RWPE2 (cell line): ENCODE measurements around the gene KLF17.

Source experiments
- ATAC-seq: fragments of 200-7000 bp; cut with Tn5 transposase; 3 replicates; pipeline ENCODE4 v1.9.1; 2021; ENCODE audit warnings: low read depth
- DNase-seq: peaks from one replicate; pipeline ENCODE4 v3.0.0-alpha.2; 2020; ENCODE audit warnings: low spot score
- H3K27ac ChIP-seq: fragments of 450-650 bp; 2 replicates; pipeline ENCODE4 v1.5.1; 2017; ENCODE audit warnings: mild to moderate bottlenecking; ENCODE audit not compliant: poor library complexity, severe bottlenecking
- H3K27me3 ChIP-seq: fragments of 250-450 bp; sonication (Bioruptor Pico); 2 replicates; pipeline ENCODE4 v1.5.1; 2021; ENCODE audit warnings: mild to moderate bottlenecking, moderate library complexity; ENCODE audit not compliant: insufficient read depth, poor library complexity, severe bottlenecking
- H3K36me3 ChIP-seq: fragments of 250-450 bp; sonication (Bioruptor Pico); 2 replicates; pipeline ENCODE4 v1.5.1; 2020; ENCODE audit warnings: low read depth, mild to moderate bottlenecking, moderate library complexity
- H3K4me1 ChIP-seq: fragments of 250-450 bp; sonication (Bioruptor Pico); 2 replicates; pipeline ENCODE4 v1.5.1; 2021; ENCODE audit warnings: mild to moderate bottlenecking, moderate library complexity; ENCODE audit not compliant: insufficient read depth, poor library complexity, severe bottlenecking
- H3K4me3 ChIP-seq: fragments of 250-450 bp; sonication (Bioruptor Pico); 2 replicates; pipeline ENCODE4 v1.5.1; 2021; ENCODE audit warnings: mild to moderate bottlenecking, moderate library complexity; ENCODE audit not compliant: severe bottlenecking
- H3K9me3 ChIP-seq: fragments of 250-450 bp; sonication (Bioruptor Pico); 2 replicates; pipeline ENCODE4 v1.5.1; 2021; ENCODE audit warnings: mild to moderate bottlenecking, moderate library complexity; ENCODE audit not compliant: severe bottlenecking
- TF ChIP-seq, protein P1 (sequence below): fragments of 450-650 bp; IDR thresholded peaks from one replicate; pipeline ENCODE4 v1.5.1; 2017; ENCODE audit warnings: mild to moderate bottlenecking, moderate library complexity; ENCODE audit not compliant: poor library complexity, severe bottlenecking

Gene KLF17

DNA sequence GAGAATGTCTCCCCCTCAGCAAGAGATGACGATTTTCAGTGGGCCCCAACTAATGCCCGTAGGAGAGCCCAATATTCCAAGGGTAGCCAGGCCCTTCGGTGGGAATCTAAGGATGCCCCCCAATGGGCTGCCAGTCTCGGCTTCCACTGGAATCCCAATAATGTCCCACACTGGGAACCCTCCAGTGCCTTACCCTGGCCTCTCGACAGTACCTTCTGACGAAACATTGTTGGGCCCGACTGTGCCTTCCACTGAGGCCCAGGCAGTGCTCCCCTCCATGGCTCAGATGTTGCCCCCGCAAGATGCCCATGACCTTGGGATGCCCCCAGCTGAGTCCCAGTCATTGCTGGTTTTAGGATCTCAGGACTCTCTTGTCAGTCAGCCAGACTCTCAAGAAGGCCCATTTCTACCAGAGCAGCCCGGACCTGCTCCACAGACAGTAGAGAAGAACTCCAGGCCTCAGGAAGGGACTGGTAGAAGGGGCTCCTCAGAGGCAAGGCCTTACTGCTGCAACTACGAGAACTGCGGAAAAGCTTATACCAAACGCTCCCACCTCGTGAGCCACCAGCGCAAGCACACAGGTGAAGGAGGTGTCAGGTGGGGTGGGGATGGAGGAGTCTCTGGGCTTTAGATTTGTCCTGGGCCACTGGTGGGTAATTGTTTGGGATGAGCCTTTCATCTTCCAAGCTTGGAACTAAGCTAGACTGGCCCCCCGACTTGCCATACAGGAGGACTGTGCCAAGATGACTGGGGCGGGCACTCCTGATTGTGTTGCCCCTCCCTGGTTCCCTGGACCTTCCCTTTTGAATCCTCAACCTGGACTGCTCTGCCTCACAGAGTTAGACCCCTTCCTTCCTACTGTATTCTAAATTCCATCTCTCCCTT, 11.2 kb downstream of the KLF17 start:
- no peaks in the 10 kb centered on the region for H3K36me3 ChIP-seq
- ATAC-seq (no peak), DNase-seq (no peak)
- H3K4me3 ChIP-seq, result no peak overlapping the region
- no peaks in the 10 kb centered on the region for H3K9me3 ChIP-seq
- H3K4me1 ChIP-seq, result no peaks in the 10 kb centered on the region
- H3K27me3 ChIP-seq, result no peaks in the 10 kb centered on the region
- TF ChIP-seq, protein P1, sequence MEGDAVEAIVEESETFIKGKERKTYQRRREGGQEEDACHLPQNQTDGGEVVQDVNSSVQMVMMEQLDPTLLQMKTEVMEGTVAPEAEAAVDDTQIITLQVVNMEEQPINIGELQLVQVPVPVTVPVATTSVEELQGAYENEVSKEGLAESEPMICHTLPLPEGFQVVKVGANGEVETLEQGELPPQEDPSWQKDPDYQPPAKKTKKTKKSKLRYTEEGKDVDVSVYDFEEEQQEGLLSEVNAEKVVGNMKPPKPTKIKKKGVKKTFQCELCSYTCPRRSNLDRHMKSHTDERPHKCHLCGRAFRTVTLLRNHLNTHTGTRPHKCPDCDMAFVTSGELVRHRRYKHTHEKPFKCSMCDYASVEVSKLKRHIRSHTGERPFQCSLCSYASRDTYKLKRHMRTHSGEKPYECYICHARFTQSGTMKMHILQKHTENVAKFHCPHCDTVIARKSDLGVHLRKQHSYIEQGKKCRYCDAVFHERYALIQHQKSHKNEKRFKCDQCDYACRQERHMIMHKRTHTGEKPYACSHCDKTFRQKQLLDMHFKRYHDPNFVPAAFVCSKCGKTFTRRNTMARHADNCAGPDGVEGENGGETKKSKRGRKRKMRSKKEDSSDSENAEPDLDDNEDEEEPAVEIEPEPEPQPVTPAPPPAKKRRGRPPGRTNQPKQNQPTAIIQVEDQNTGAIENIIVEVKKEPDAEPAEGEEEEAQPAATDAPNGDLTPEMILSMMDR, result no peak
- H3K27ac ChIP-seq, result no peak overlapping the region

DNA sequence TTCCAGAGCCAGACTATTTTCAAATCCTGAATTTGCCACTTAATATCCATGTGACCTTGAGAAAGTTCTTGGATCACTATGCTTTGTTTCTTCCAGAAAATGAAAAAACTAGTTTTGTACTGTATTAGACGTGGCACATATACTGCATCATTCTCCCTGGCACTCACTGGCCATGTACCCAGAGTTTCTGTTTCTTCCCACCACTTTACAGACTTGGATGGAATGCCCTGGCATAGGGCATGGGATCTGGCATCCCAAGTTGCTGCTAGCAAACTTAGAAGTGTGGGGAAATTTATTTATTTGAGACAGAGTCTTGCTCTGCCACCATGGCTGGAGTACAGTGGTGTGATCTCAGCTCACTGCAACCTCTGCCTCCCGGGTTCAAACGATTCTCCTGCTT, 12.8 kb downstream of the KLF17 start:
- DNase-seq, result no peak
- TF ChIP-seq, protein P1, result no peak
- ATAC-seq, result no peak

DNA sequence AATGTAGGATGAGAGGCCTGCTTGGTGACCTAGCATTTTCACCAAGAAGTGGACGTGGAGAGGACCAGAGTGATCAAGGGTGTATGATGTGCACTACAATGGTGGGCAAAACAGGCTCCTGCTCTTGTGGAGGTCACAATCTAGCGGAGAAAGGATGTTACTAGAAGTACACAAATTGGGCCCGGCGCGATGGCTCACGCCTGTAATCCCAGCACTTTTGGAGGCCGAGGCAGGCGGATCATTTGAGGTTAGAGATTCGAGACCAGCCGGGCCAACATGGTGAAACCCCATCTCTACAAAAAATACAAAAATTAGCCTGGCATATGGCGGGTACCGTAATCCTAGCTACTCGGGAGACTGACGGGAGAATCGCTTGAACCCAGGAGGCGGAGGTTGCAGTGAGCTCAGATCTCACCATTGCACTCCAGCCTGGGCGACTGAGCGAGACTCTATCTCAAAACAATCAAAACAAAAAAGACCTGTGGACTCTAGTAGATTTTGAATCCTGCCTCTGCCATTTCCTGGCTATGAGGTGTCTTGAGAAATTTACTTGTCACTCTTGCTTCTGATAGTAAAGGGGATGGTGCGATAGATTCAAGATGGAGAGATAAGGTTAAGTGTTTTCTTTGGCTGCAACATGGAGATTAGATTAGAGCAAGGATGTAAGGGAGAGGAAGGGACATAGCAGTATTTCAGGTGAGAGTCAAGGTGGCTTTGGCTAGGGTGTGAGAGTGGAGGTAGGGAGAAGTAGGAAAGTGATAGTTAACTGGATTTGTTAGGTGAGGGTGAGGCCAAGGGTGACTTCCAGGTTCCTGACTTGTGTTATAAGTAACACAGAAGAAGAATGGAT, 15.7 kb downstream of the KLF17 start:
- TF ChIP-seq, protein P1, result no peak
- DNase-seq (no peak), ATAC-seq (no peak)

More for the DNA sequence above, 12.8 kb downstream of the KLF17 start:
- no peaks in the 10 kb centered on the region for H3K4me1 ChIP-seq
- H3K27me3 ChIP-seq, result peaks cover 2% of the 10 kb centered on the region
- no peak overlapping the region for H3K4me3 ChIP-seq
- no peaks in the 10 kb centered on the region for H3K9me3 ChIP-seq
- no peak overlapping the region for H3K27ac ChIP-seq
- no peaks in the 10 kb centered on the region for H3K36me3 ChIP-seq

DNA sequence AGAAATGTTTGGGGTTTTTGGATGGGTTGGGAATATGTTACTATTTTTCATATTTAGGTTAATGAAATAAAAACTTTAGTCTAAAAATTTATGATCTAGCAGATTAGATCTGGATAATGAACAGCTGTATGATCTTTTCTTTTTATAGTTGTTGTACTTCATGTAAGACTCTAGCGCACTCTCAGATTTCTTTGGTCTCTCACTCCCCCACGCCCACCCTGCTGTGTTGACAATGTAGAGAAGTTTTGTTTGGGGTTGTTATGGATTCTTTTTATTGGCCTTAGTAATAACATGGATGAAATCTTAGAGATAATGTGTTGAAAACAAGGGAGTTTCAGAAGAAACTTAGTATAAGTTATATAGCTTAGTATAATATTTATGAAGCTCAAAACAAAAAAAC, 17.3 kb downstream of the KLF17 start:
- no peaks in the 10 kb centered on the region for H3K36me3 ChIP-seq

More for the DNA sequence above, 15.7 kb downstream of the KLF17 start:
- Histone ChIP-seq H3K27me3 (peaks cover 2% of the 10 kb centered on the region), H3K9me3 (no peaks in the 10 kb centered on the region), H3K4me3 (no peak overlapping the region), H3K27ac (no peak overlapping the region), H3K36me3 (no peaks in the 10 kb centered on the region), H3K4me1 (no peaks in the 10 kb centered on the region)

More for the DNA sequence above, 17.3 kb downstream of the KLF17 start:
- Histone ChIP-seq H3K4me1 (no peaks in the 10 kb centered on the region), H3K4me3 (no peak overlapping the region), H3K27me3 (peaks cover 2% of the 10 kb centered on the region), H3K9me3 (no peaks in the 10 kb centered on the region), H3K27ac (no peak overlapping the region)
- TF ChIP-seq, protein P1, result no peak
- ATAC-seq, result no peak
- DNase-seq, result no peak
